ENCODE data around the gene COL23A1. TPM values are rescaled to one million over a fixed set of nuclear protein-coding genes. Genes with fewer than 3 reads are reported as not detected.

COL23A1 gene
- polyA plus RNA-seq, 3 donors: 0.11 to 0.21 TPM; not detected in 1

GRCh38 chr5:178355671-178356070, 234.5 kb downstream of the COL23A1 start:
- DNase-seq: no peak
- Histone ChIP-seq H2AFZ (ENCODE audit: insufficient read depth, low read depth, low read length, poor library complexity, severe bottlenecking) (peak overlapping the region; percentile 50), H3K79me2 (ENCODE audit: insufficient read depth, low read length) (no peaks in the 10 kb centered on the region), H3K36me3 (replicated peaks in 1 of 2; ENCODE audit: control insufficient read depth in 1 of 2, insufficient read depth in 2 of 2, low read length in 2 of 2) (no peaks in the 10 kb centered on the region), H3K9me3 (replicated peaks in 1 of 2; ENCODE audit: control insufficient read depth in 1 of 2, insufficient read depth in 1 of 2, low read length in 2 of 2) (no peaks in the 10 kb centered on the region), H3K4me2 (replicated peaks; ENCODE audit: extremely low read depth, low read length, poor library complexity, severe bottlenecking) (no peak overlapping the region), H3K9ac (ENCODE audit: insufficient read depth, low read length, poor library complexity, severe bottlenecking) (no peak overlapping the region), H3K27ac (ENCODE audit: low read depth in 1 of 2, low read length in 2 of 2) (no peak overlapping the region), H3K4me3 (replicated peaks in 1 of 3; ENCODE audit: low read depth in 2 of 3, low read length in 3 of 3) (no peak overlapping the region), H3K4me1 (ENCODE audit: control insufficient read depth in 1 of 2, insufficient read depth in 2 of 2, low read length in 2 of 2) (peaks cover 29 to 31% of the 10 kb centered on the region in 2 donors), H3K27me3 (ENCODE audit: control insufficient read depth in 2 of 2, insufficient read depth in 2 of 2, low read length in 2 of 2) (no peaks in the 10 kb centered on the region), H4K20me1 (ENCODE audit: insufficient read depth, low read length) (no peaks in the 10 kb centered on the region)
- peak overlapping the region in 1 of 2 donors; percentile 83 for H3K4me3 Mint-ChIP-seq
- intact Hi-C loops (cut with micrococcal nuclease): no loop called here
- H3K9me3 Mint-ChIP-seq: peaks cover 0 to 3% (median 0%) of the 10 kb centered on the region in 7 donors
- peak overlapping the region in 2 of 7 donors; percentile 43 to 68 for H3K27ac Mint-ChIP-seq
- no peak for TF ChIP-seq CTCF (IDR thresholded peaks at IDR 0.05)
- no peaks in the 10 kb centered on the region for H3K36me3 Mint-ChIP-seq
- peaks cover 32% of the 10 kb centered on the region for H3K4me1 Mint-ChIP-seq
- peaks cover 0 to 4% (median 4%) of the 10 kb centered on the region in 3 donors for H3K27me3 Mint-ChIP-seq (ENCODE audit: low read depth in 3 of 3)
- WGBS (ENCODE audit: insufficient coverage): 95% methylated on average over 5 of the region's 9 CpGs

GRCh38 chr5:178353461-178353860, 236.7 kb downstream of the COL23A1 start:
- Histone ChIP-seq H3K4me1 (ENCODE audit: control insufficient read depth in 1 of 2, insufficient read depth in 2 of 2, low read length in 2 of 2) (peaks cover 32% of the 10 kb centered on the region in 2 donors), H4K20me1 (ENCODE audit: insufficient read depth, low read length) (no peaks in the 10 kb centered on the region), H3K27me3 (ENCODE audit: control insufficient read depth in 2 of 2, insufficient read depth in 2 of 2, low read length in 2 of 2) (no peaks in the 10 kb centered on the region), H3K9ac (ENCODE audit: insufficient read depth, low read length, poor library complexity, severe bottlenecking) (no peak overlapping the region), H3K9me3 (replicated peaks in 1 of 2; ENCODE audit: control insufficient read depth in 1 of 2, insufficient read depth in 1 of 2, low read length in 2 of 2) (no peaks in the 10 kb centered on the region), H3K27ac (ENCODE audit: low read depth in 1 of 2, low read length in 2 of 2) (no peak overlapping the region), H2AFZ (ENCODE audit: insufficient read depth, low read depth, low read length, poor library complexity, severe bottlenecking) (no peak overlapping the region), H3K4me3 (replicated peaks in 1 of 3; ENCODE audit: low read depth in 2 of 3, low read length in 3 of 3) (no peak overlapping the region), H3K4me2 (replicated peaks; ENCODE audit: extremely low read depth, low read length, poor library complexity, severe bottlenecking) (no peak overlapping the region), H3K36me3 (replicated peaks in 1 of 2; ENCODE audit: control insufficient read depth in 1 of 2, insufficient read depth in 2 of 2, low read length in 2 of 2) (no peaks in the 10 kb centered on the region), H3K79me2 (ENCODE audit: insufficient read depth, low read length) (no peaks in the 10 kb centered on the region)
- Mint-ChIP-seq H3K27ac (no peak overlapping the region), H3K9me3 (peaks cover 0 to 3% (median 0%) of the 10 kb centered on the region in 7 donors), H3K4me1 (peaks cover 32% of the 10 kb centered on the region), H3K4me3 (no peak overlapping the region), H3K36me3 (no peaks in the 10 kb centered on the region), H3K27me3 (ENCODE audit: low read depth in 3 of 3) (peaks cover 0 to 4% (median 2%) of the 10 kb centered on the region in 3 donors)
- 100% methylated on average over 4 of the region's 9 CpGs for WGBS (ENCODE audit: insufficient coverage)
- no peak for TF ChIP-seq CTCF (IDR thresholded peaks at IDR 0.05)
- intact Hi-C loops (cut with micrococcal nuclease): no loop called here
- no peak for DNase-seq
